Medulla oblongata (tissue), 1 donor: ENCODE results near the gene SBNO2.

Source experiments
- DNase-seq: peaks from one replicate; pipeline ENCODE4 v3.0.0-alpha.2; 2015; ENCODE audit errors: extremely low spot score

The SBNO2 gene

GRCh38 chr19:1089126-1089771, 84.8 kb downstream of the SBNO2 start:
- no peak for DNase-seq

- DNase-seq: no peak
Observed at GRCh38 chr19:1088416-1089010, 85.6 kb downstream of the SBNO2 start.

GRCh38 chr19:1087813-1088415, 86.2 kb downstream of the SBNO2 start:
- peak; percentile 83 for DNase-seq

GRCh38 chr19:1086613-1087012, 87.5 kb downstream of the SBNO2 start:
- no peak for DNase-seq

GRCh38 chr19:1085676-1086442, 88.2 kb downstream of the SBNO2 start:
- DNase-seq: no peak

GRCh38 chr19:1085053-1085658, 88.9 kb downstream of the SBNO2 start:
- DNase-seq: no peak

- no peak for DNase-seq
Observed at GRCh38 chr19:1084024-1084868, 89.8 kb downstream of the SBNO2 start.

- no peak for DNase-seq
Observed at GRCh38 chr19:1082928-1083816, 90.9 kb downstream of the SBNO2 start.

- DNase-seq: no peak
Observed at GRCh38 chr19:1082165-1082927, 91.7 kb downstream of the SBNO2 start.

- DNase-seq: no peak
Observed at GRCh38 chr19:1081301-1082164, 92.5 kb downstream of the SBNO2 start.

GRCh38 chr19:1080360-1081161, 93.5 kb downstream of the SBNO2 start:
- DNase-seq: no peak

- no peak for DNase-seq
Observed at GRCh38 chr19:1079566-1080111, 94.4 kb downstream of the SBNO2 start.

GRCh38 chr19:1076951-1077350, 97.1 kb downstream of the SBNO2 start:
- DNase-seq: peak; percentile 63

GRCh38 chr19:1076046-1076386, 98.1 kb downstream of the SBNO2 start:
- DNase-seq: no peak

- no peak for DNase-seq
Observed at GRCh38 chr19:1074544-1075283, 99.4 kb downstream of the SBNO2 start.

GRCh38 chr19:1073956-1074517, 100.0 kb downstream of the SBNO2 start:
- DNase-seq: no peak
